Measurements from ENCODE around the gene NGDN.
"Not testable (repeated sequence)": the region's sequence is repeated elsewhere in the genome, so short reads cannot be mapped to it uniquely, and the experiment has no call there.

NGDN gene

DNA sequence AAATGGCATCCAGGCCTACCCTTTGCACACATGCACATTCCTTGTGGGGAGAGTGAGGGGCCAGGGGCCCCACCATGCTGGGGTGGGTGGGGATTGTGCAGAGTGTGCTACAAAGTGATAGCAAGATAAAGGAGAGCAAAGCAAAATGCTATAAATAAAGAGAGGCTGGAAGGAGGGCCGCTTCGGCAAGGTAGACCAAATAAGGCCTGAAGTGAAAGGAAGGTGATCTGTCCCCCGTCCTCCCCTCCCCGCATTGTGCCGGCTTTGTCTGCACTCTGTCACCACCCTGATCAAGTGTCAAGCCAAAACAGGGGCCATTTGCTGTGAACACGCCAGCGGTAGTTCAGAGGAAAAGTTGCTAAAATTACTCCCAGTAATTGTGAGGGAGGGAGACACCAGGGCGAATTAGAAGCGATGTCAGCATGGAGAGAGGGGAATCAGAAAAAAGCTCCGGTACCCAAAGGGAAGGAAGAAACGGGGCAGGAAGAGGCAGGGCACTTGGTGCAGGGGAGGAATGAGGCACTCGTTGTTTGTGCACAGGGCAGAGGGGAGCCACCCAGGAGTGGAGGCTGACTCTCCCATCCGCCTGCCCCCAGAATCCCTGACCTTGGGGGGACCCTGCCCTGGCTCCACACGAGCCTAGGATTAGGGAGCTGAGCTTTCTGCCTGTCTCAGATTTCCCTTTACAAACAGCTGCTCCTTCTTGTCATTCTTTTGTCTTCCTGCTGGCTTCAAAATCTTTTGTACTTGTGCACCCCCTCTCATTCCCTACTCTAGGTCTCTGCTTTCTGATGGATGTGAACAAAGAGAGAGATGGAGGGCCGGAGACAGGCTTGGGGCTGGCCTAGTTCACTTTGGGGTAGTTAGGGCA lies 31.2 kb upstream of the NGDN start:
- no peak for DNase-seq (ENCODE audit: low read depth in 1 of 2, low spot score in 1 of 2)

DNA sequence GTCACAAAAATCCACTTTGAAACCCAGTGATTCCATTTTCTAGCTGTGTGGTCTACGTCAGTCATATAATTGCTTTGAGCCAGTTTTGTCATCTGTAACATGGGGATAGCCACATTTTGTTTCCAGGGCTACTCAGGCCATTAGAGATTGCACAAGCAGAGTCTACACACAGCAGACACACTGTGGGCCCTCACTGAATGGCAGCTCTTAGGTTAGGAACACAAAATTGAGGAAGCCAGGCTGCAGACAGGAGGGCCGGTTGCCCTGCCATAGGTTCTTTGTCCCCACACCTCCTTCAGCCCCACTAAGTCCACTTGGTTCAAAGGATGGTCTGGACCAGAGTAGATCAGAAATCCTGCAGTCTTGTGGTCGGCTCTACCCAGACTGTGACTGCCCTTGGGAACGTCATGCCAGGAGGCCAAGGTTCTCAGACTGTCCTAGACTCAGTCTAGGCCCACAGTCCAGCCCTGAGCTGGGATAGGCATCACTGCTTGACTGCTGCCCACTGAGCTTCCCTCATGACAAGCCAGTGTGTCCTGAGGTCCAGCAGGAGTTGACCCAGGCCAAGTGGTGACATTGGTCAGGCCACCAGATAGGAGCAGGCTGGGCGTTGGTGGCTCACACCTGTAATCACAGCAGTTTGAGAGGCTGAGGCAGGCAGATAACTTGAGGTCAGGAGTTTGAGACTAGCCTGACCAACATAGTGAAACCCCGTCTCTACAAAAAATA lies 30.2 kb upstream of the NGDN start:
- DNase-seq (ENCODE audit: low read depth in 1 of 2, low spot score in 1 of 2), result no peak

GRCh38 chr14:23441076-23441475 lies 28.4 kb upstream of the NGDN start:
- DNase-seq (ENCODE audit: low read depth in 1 of 2, low spot score in 1 of 2), result no peak

- no peak for DNase-seq (ENCODE audit: low read depth in 1 of 2, low spot score in 1 of 2)
Measured at GRCh38 chr14:23442721-23443356, 26.7 kb upstream of the NGDN start.

- no peak for DNase-seq (ENCODE audit: low read depth in 1 of 2, low spot score in 1 of 2)
Measured at GRCh38 chr14:23443411-23443812, 26.1 kb upstream of the NGDN start.

DNA sequence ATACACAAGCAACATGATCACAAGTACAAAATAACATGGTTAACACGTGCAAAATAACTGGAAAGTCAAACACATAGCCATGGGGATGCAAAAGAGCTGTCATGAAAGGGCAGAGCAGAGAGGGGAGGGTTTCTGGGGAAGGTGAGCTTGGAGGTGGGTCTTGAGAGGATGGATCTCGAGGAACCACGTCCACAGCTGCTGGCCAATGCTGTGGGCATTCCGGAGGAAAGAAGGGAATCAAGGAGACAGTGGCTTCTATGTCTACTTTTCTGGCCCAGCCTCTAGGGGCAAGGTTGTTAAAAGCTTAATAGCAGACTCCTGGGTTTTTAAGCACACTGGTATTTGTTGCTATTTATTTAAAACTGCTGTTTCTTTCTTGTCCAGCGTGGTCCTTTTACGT lies 25.6 kb upstream of the NGDN start:
- DNase-seq (ENCODE audit: low read depth in 1 of 2, low spot score in 1 of 2), result no peak

DNA sequence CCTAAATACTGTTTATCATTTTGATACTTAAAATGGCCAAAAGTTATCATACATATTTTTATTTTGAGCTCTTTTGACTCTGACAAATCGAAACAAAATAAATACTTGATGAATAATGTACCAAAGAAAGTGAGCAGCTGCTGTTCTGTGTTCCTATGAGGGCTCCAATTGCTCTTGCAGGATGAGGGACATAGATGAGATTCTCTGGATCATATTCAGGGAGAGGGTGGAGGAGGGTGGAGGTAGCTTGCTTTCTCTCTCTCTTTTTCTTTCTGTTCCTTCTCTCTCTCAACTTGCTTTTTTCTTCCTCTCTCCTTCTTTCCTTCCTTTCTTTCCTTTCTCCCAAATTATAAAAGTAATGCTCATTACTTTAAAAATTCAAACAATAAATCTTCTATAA lies 25.2 kb upstream of the NGDN start:
- DNase-seq (ENCODE audit: low read depth in 1 of 2, low spot score in 1 of 2), result no peak

- no peak for DNase-seq (ENCODE audit: low read depth in 1 of 2, low spot score in 1 of 2)
Measured at GRCh38 chr14:23445773-23446172, 23.7 kb upstream of the NGDN start.

DNA sequence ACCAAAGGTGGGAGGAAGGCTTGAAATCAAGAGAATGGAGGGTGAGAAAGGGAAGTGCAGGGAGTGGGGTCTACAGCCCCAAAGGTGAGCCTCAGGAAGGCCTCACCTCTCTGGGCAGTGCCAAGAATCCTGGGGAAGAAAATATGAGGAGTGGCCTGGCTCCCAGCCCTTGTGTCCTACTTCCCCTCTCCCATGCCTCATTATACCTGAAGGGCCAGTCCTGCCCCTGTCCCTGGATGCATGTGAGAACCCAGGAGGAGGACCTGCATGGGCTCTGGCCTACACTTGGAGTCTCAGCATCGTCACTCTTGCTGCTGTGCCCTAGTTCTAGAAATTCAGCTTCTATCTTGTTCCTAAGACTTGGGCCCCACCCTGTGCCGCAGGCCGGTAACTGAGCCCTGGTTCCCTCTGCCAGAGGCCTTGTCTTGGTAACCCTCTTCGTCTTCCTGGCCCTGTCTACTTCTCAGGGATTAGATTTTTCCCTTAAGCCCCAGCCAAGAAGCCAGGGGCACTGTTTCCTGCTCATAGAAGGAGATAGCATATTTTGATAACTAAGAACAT lies 23.1 kb upstream of the NGDN start:
- no peak for DNase-seq (ENCODE audit: low read depth in 1 of 2, low spot score in 1 of 2)

GRCh38 chr14:23447361-23448350 lies 21.8 kb upstream of the NGDN start:
- no peak for DNase-seq (ENCODE audit: low read depth in 1 of 2, low spot score in 1 of 2)

DNA sequence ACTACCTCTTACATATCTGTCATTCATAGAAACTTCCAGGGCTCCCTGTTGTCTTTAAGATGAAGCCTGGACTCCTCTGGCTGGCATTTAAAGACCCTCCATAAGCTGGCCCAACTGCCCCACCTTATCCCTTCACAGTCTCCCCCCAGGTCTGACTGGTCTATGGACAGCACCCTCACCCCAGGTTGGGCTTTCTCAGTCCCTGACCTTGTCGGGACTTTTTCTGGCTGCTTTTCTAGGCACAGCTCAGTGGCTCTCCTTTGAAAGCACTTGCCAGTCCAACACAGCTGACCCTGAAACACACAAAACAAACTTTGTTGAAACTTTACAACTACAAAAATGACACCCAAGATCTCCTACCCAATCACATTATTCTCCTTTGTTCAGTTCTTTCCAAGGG lies 20.2 kb upstream of the NGDN start:
- no peak for DNase-seq (ENCODE audit: low read depth in 1 of 2, low spot score in 1 of 2)

DNA sequence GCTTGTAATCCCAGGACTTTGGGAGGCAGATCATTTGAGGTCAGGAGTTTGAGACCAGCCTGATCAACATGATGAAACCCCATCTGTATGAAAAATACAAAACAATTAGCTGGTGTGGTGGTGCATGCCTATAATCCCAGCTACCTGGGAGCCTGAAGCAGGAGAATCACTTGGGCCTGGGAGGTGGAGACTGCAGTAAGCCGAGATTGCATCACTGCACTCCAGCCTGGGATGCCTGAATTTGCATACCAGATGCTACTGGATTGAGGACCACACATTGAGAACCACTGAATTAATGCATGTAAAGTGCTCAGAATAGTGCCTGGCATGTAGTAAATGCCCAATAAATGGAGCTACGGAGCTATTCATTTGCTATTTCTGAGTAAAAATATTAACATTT lies 19.1 kb upstream of the NGDN start:
- no peak for DNase-seq (ENCODE audit: low read depth in 1 of 2, low spot score in 1 of 2)

DNA sequence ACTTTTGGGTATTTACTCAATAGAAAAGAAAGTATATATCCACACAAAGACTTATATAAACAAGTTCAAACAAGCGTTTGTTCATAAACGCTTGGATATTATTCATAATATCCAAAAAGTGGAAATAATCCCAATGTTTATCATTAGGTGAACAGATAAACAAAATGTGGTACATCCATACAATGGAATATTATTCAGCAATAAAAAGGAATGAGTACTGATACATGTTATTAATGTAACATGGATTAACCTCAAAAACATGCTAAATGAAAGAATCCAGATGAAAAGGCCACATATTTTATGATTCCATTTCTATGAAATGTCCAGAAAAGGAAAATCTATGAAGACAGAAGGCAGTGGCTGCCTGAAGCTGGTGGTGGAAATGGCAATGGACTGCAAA lies 17.3 kb upstream of the NGDN start:
- DNase-seq (ENCODE audit: low read depth in 1 of 2, low spot score in 1 of 2), result no peak

GRCh38 chr14:23454445-23454856 lies 15.1 kb upstream of the NGDN start:
- no peak for DNase-seq (ENCODE audit: low read depth in 1 of 2, low spot score in 1 of 2)

- DNase-seq (ENCODE audit: low read depth in 1 of 2, low spot score in 1 of 2), result not testable (repeated sequence)
Measured at GRCh38 chr14:23456883-23457586, 12.5 kb upstream of the NGDN start.

DNA sequence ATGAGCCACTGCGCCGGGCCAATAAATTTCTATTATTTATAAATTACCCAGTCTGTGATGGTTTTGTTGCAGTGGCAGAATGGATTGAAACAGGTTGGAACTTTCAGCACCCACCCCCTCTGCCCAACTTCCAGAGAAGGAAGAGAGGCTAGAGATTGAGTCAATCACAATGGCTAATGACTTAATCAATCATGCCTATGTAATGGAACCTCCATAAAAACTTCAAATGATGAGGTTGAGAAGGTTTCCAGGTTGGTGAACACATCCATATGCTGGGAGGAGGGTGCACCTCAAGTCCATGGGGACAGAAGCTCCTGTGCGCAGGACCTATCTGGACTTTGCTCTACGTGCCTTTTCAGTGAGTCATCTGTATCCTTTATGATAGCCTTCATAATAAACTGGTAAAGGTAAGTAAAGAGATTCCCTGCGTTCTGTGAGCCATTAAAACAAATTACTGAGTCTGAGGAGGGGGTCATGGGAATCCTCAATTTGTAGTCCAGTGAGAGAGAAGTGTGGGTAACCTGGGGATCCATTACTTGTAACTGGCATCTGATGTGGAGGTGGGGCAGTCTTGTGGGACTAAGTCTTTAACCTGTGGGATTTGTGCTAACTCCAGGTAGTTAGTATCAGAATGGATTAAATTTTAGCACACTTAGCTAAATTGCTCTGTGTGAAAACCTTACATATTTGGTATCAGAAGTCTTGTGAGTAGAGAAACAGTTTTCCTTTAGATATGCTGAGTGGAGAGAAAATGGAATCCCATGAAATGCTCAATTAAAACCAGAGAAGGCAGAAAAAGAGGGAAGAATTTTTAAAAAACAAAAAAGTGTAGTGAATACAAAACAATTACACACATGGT lies 11.7 kb upstream of the NGDN start:
- no peak for DNase-seq (ENCODE audit: low read depth in 1 of 2, low spot score in 1 of 2)

- no peak for DNase-seq (ENCODE audit: low read depth in 1 of 2, low spot score in 1 of 2)
Measured at GRCh38 chr14:23460960-23461359, 8.5 kb upstream of the NGDN start.

GRCh38 chr14:23464700-23465099 lies 4.8 kb upstream of the NGDN start:
- no peak for DNase-seq (ENCODE audit: low read depth in 1 of 2, low spot score in 1 of 2)

DNA sequence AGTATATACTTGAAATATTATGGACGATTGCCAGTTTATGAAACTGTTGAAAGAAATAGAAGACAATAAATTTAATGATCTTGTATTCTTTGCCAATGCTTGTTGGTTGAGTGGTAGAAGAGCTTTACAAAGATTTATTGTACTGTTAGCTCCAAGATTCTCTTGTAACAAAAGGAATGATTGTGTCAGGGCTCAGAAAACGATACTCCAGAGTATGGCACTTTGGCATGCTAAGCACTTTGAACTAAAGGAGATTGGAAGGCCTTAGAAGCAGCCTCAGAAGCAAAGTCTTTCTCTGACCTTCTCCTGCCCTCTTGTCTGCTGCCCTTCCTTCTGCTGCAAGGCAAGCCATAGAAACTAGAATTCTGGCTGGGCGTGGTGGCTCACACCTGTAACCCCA lies 4.2 kb upstream of the NGDN start:
- no peak for DNase-seq (ENCODE audit: low read depth in 1 of 2, low spot score in 1 of 2)

Measured in activated T-helper 1 cell treated with anti-CD3 and anti-CD28 coated beads, Interleukin-2, amount 50 U/mL, for 16 hours (primary cell).